HAP-1 (cell line): ENCODE results near the gene TOLLIP.
"Not testable (repeated sequence)": the region's sequence is repeated elsewhere in the genome, so short reads cannot be mapped to it uniquely, and the experiment has no call there.

Experiments
- DNase-seq, 2 experiments: peaks; one replicate each; pipeline ENCODE4 v3.0.0-alpha.2; 2016 to 2020; ENCODE audit warnings: low spot score in 2 of 2
- H3K27me3 ChIP-seq: fragments of 250-450 bp; sonication (Bioruptor Pico); 2 replicates; pipeline ENCODE4 v1.5.1; 2020; ENCODE audit warnings: low read depth, mild to moderate bottlenecking, moderate library complexity
- H3K36me3 ChIP-seq: fragments of 250-450 bp; sonication (Bioruptor Pico); replicated peaks from 2 replicates; pipeline ENCODE4 v1.5.1; 2020; ENCODE audit warnings: mild to moderate bottlenecking
- H3K4me1 ChIP-seq: fragments of 250-450 bp; sonication (Bioruptor Pico); 2 replicates; pipeline ENCODE4 v1.5.1; 2020; ENCODE audit warnings: mild to moderate bottlenecking
- H3K4me3 ChIP-seq: fragments of 250-450 bp; sonication (Bioruptor Pico); 2 replicates; pipeline ENCODE4 v1.5.1; 2020; ENCODE audit warnings: mild to moderate bottlenecking, moderate library complexity
- H3K9me3 ChIP-seq: fragments of 250-450 bp; sonication (Bioruptor Pico); 2 replicates; pipeline ENCODE4 v1.5.1; 2020; ENCODE audit warnings: mild to moderate bottlenecking, moderate library complexity
- in situ Hi-C: fragments of 300-500 bp; cut with MboI; formaldehyde crosslinking; loops from 3 replicates; pipeline ENCODE4 v1.14.3; 2020; ENCODE audit warnings: low sequenced_read_pairs, inconsistent platforms, mixed read lengths

Gene TOLLIP

DNA sequence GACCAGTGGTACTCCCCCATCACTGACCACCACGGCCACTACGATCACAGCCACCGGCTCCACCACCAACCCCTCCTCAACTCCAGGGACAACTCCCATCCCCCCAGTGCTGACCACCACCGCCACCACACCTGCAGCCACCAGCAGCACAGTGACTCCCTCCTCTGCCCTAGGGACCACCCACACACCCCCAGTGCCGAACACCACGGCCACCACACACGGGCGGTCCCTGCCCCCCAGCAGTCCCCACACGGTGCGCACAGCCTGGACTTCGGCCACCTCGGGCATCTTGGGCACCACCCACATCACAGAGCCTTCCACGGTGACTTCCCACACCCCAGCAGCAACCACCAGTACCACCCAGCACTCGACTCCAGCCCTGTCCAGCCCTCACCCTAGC is 62.4 kb downstream of the TOLLIP start:
- in situ Hi-C loops = not testable (repeated sequence)

DNA sequence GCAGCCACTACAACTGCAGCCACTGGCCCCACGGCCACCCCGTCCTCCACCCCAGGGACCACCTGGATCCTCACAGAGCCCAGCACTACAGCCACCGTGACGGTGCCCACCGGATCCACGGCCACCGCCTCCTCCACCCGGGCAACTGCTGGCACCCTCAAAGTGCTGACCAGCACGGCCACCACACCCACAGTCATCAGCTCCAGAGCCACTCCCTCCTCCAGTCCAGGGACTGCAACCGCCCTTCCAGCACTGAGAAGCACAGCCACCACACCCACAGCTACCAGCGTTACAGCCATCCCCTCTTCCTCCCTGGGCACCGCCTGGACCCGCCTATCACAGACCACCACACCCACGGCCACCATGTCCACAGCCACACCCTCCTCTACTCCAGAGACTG is 63.1 kb downstream of the TOLLIP start:
- H3K9me3 ChIP-seq = not testable (repeated sequence)

More for the DNA sequence above, 62.4 kb downstream of the TOLLIP start:
- H3K36me3 ChIP-seq, H3K9me3 ChIP-seq, DNase-seq, H3K4me3 ChIP-seq, H3K4me1 ChIP-seq, H3K27me3 ChIP-seq: not testable (repeated sequence)

DNA sequence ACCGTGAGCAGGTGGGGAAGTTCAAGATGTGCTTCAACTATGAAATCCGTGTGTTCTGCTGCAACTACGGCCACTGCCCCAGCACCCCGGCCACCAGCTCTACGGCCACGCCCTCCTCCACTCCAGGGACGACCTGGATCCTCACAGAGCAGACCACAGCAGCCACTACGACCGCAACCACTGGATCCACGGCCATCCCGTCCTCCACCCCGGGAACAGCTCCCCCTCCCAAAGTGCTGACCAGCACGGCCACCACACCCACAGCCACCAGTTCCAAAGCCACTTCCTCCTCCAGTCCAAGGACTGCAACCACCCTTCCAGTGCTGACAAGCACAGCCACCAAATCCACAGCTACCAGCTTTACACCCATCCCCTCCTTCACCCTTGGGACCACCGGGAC is 63.7 kb downstream of the TOLLIP start:
- H3K4me3 ChIP-seq, H3K4me1 ChIP-seq, in situ Hi-C loops, H3K27me3 ChIP-seq, DNase-seq, H3K9me3 ChIP-seq, H3K36me3 ChIP-seq: not testable (repeated sequence)

More for the DNA sequence above, 63.1 kb downstream of the TOLLIP start:
- H3K4me3 ChIP-seq, H3K36me3 ChIP-seq, H3K4me1 ChIP-seq, DNase-seq, H3K27me3 ChIP-seq, in situ Hi-C loops: not testable (repeated sequence)

DNA sequence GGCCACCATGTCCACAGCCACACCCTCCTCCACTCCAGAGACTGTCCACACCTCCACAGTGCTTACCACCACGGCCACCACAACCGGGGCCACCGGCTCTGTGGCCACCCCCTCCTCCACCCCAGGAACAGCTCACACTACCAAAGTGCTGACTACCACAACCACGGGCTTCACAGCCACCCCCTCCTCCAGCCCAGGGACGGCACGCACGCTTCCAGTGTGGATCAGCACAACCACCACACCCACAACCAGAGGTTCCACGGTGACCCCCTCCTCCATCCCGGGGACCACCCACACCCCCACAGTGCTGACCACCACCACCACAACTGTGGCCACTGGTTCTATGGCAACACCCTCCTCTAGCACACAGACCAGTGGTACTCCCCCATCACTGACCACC is 64.9 kb downstream of the TOLLIP start:
- H3K36me3 ChIP-seq, in situ Hi-C loops: not testable (repeated sequence)

DNA sequence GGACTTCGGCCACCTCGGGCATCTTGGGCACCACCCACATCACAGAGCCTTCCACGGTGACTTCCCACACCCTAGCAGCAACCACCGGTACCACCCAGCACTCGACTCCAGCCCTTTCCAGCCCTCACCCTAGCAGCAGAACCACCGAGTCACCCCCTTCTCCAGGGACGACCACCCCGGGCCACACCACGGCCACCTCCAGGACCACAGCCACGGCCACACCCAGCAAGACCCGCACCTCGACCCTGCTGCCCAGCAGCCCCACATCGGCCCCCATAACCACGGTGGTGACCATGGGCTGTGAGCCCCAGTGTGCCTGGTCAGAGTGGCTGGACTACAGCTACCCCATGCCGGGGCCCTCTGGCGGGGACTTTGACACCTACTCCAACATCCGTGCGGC is 65.9 kb downstream of the TOLLIP start:
- H3K36me3 ChIP-seq, H3K27me3 ChIP-seq, DNase-seq, H3K4me1 ChIP-seq, H3K9me3 ChIP-seq, in situ Hi-C loops, H3K4me3 ChIP-seq: not testable (repeated sequence)

More for the DNA sequence above, 64.9 kb downstream of the TOLLIP start:
- not testable (repeated sequence) for H3K4me1 ChIP-seq, DNase-seq, H3K4me3 ChIP-seq, H3K9me3 ChIP-seq, H3K27me3 ChIP-seq

DNA sequence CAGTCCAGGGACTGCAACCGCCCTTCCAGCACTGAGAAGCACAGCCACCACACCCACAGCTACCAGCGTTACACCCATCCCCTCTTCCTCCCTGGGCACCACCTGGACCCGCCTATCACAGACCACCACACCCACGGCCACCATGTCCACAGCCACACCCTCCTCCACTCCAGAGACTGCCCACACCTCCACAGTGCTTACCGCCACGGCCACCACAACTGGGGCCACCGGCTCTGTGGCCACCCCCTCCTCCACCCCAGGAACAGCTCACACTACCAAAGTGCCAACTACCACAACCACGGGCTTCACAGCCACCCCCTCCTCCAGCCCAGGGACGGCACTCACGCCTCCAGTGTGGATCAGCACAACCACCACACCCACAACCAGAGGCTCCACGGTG is 66.7 kb downstream of the TOLLIP start:
- H3K36me3 ChIP-seq, H3K27me3 ChIP-seq, H3K4me3 ChIP-seq, H3K9me3 ChIP-seq, in situ Hi-C loops, DNase-seq, H3K4me1 ChIP-seq: not testable (repeated sequence)

DNA sequence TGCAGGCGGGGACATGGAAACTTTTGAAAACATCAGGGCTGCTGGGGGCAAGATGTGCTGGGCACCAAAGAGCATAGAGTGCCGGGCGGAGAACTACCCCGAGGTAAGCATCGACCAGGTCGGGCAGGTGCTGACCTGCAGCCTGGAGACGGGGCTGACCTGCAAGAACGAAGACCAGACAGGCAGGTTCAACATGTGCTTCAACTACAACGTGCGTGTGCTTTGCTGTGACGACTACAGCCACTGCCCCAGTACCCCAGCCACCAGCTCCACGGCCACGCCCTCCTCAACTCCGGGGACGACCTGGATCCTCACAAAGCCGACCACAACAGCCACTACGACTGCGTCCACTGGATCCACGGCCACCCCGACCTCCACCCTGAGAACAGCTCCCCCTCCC is 67.1 kb downstream of the TOLLIP start:
- no peaks in the 10 kb centered on the region for H3K36me3 ChIP-seq
- no peak overlapping the region for H3K4me3 ChIP-seq
- in situ Hi-C loops = no loop called here
- no peaks in the 10 kb centered on the region for H3K9me3 ChIP-seq
- no peak for DNase-seq
- no peaks in the 10 kb centered on the region for H3K27me3 ChIP-seq
- H3K4me1 ChIP-seq = no peaks in the 10 kb centered on the region

DNA sequence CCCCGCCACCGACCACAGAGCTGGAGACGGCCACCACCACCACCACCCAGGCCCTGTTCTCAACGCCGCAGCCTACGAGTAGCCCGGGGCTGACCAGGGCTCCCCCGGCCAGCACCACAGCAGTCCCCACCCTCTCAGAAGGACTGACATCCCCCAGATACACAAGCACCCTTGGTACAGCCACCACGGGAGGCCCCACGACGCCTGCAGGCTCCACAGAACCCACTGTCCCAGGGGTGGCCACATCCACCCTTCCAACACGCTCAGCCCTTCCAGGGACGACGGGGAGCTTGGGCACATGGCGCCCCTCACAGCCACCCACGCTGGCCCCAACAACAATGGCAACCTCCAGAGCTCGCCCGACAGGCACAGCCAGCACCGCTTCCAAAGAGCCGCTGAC is 67.7 kb downstream of the TOLLIP start:
- Histone ChIP-seq H3K9me3 (no peaks in the 10 kb centered on the region), H3K36me3 (no peaks in the 10 kb centered on the region), H3K4me1 (no peaks in the 10 kb centered on the region), H3K27me3 (no peaks in the 10 kb centered on the region), H3K4me3 (no peak overlapping the region)
- in situ Hi-C loops = no loop called here
- DNase-seq = no peak

DNA sequence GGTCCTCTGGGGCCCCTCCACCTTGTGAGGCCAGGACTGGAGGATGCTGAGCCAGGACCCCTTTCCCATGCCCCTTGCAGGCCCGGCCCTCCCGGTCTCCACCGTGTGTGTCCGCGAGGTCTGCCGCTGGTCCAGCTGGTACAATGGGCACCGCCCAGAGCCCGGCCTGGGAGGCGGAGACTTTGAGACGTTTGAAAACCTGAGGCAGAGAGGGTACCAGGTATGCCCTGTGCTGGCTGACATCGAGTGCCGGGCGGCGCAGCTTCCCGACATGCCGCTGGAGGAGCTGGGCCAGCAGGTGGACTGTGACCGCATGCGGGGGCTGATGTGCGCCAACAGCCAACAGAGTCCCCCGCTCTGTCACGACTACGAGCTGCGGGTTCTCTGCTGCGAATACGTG is 68.7 kb downstream of the TOLLIP start:
- DNase-seq = no peak
- H3K4me3 ChIP-seq = no peak overlapping the region
- no peaks in the 10 kb centered on the region for H3K36me3 ChIP-seq
- no peaks in the 10 kb centered on the region for H3K9me3 ChIP-seq
- in situ Hi-C loops = no loop called here
- H3K27me3 ChIP-seq = no peaks in the 10 kb centered on the region
- no peaks in the 10 kb centered on the region for H3K4me1 ChIP-seq

DNA sequence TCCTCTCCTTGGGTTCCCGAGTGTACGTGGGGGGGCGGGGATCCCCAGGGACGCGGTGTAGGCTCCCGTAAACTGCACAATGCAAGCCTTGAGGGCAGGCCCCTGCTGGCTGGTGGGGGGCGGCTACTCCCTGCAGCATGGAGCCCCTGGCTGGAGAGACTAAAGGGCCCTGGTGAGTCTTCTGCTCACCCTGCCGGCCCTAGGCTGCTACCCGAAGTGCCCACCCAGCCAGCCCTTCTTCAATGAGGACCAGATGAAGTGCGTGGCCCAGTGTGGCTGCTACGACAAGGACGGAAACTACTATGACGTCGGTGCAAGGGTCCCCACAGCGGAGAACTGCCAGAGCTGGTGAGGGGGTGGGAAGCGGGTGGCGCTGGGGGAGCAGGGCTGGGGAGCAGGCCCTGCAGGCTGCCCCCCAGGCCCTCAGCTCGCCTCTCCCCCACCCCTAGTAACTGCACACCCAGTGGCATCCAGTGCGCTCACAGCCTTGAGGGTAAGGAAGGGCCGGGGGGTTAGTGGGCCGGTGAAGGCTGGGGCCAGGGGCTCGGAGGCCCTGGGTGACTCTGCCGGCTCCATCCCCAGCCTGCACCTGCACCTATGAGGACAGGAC is 69.7 kb downstream of the TOLLIP start:
- Histone ChIP-seq H3K4me3 (no peak overlapping the region), H3K36me3 (no peaks in the 10 kb centered on the region), H3K9me3 (no peaks in the 10 kb centered on the region), H3K4me1 (no peaks in the 10 kb centered on the region), H3K27me3 (no peaks in the 10 kb centered on the region)
- in situ Hi-C loops = no loop called here
- DNase-seq = no peak

DNA sequence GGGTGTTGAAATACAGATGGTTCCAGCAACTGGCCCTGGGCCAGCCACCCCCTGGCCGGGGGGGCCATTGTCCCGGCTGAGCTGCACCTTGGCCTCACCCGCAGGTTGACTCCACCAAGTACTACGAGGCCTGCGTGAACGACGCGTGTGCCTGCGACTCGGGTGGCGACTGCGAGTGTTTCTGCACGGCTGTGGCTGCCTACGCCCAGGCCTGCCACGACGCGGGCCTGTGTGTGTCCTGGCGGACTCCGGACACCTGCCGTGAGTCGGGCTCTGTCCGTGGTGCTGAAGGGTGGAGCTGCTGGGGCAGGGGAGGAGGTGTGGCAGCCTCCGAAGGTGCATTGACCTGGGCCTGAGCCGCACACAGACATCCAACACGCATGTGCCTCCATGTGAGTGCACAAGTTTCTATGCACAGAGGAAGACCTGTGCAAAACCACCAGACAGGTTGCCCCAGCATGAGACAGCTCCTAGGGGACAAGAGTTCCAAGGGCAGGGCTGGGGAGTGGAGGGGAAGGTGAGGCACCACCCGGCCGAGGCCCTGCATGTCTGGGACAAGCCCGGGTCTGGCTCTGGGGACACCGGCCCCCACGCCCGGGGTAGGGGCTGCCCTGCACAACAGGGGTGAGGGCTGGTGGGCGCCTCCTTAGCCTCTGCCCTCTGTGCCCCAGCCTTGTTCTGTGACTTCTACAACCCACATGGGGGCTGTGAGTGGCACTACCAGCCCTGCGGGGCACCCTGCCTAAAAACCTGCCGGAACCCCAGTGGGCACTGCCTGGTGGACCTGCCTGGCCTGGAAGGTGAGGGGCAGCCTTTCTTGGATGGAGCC is 70.5 kb downstream of the TOLLIP start:
- Histone ChIP-seq H3K27me3 (no peaks in the 10 kb centered on the region), H3K9me3 (no peaks in the 10 kb centered on the region), H3K4me3 (no peak overlapping the region), H3K36me3 (no peaks in the 10 kb centered on the region), H3K4me1 (no peaks in the 10 kb centered on the region)
- peak in 1 of 2 experiments; percentile 67 for DNase-seq
- in situ Hi-C loops = no loop called here

DNA sequence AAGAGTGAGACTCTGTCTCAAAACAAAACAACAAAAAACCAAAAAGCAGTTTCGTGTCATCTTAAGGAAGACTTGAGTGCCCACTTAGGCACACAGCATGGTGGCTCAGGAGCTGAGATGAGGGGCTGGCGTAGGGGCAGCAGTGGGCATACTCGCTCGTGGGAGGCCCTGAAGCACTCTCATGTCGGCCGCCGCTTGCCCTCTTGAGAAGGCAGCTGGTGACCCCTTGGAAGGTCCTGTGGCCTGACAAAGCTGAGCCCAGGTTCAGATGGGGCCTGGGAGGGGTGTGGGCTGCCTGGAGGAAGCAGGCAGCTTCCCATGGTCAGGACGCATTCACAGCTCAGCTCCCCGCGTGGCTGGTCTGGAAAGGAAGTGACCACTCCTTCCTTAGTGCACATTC is 71.6 kb downstream of the TOLLIP start:
- Histone ChIP-seq H3K4me3 (no peak overlapping the region), H3K4me1 (no peaks in the 10 kb centered on the region), H3K27me3 (no peaks in the 10 kb centered on the region), H3K36me3 (no peaks in the 10 kb centered on the region), H3K9me3 (no peaks in the 10 kb centered on the region)
- in situ Hi-C loops = no loop called here
- DNase-seq = no peak

DNA sequence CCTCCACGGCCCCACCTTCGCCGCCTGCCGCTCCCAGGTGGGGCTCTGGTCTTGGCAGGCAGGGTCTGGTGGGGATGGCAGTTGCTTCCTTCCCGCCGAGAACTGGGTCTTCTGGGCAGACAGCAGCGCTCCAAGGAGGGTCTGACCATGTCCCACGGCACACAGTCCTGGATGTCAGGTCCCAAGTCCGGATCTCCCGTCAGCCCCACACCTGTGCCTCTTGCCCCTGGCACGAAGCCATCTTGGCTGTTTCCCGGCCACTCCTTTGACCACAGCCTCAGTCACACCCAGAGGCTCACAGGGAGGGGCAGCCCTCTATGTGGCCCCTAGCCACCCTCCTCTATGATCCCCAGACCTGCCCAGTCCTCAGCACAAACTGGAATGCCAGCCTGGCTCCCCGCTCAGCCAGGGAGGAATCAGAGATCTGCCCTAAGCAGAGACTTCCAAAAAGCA is 72.3 kb downstream of the TOLLIP start:
- no peaks in the 10 kb centered on the region for H3K9me3 ChIP-seq
- no peaks in the 10 kb centered on the region for H3K36me3 ChIP-seq
- H3K27me3 ChIP-seq = no peaks in the 10 kb centered on the region
- no peak overlapping the region for H3K4me3 ChIP-seq
- in situ Hi-C loops = no loop called here
- H3K4me1 ChIP-seq = no peaks in the 10 kb centered on the region
- no peak for DNase-seq

DNA sequence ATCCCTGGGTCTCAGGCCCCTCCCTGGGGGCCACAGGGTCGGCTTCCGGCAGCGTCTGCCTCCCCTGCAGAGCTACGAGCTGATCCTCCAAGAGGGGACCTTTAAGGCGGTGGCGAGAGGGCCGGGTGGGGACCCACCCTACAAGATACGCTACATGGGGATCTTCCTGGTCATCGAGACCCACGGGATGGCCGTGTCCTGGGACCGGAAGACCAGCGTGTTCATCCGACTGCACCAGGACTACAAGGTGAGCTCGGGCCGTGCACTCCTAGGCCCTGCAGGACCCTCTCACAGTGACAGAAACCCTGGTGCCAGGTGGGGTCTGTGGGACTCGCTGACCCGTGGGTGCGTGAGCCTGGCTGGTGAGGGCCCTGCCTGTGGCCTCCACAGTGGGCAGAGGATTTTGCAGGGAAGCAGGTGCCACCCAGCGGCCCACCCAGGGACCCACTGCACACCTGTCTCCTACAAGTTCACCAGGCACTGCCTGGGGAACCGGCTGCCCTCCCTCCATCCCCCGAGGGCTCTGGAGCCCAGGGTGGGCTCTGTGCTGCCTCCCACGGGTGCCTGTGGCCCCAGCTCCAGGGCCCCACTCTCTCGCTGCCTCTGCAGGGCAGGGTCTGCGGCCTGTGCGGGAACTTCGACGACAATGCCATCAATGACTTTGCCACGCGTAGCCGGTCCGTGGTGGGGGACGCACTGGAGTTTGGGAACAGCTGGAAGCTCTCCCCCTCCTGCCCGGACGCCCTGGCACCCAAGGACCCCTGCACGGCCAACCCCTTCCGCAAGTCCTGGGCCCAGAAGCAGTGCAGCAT is 72.9 kb downstream of the TOLLIP start:
- Histone ChIP-seq H3K9me3 (no peaks in the 10 kb centered on the region), H3K4me3 (no peak overlapping the region), H3K4me1 (no peaks in the 10 kb centered on the region), H3K27me3 (no peaks in the 10 kb centered on the region), H3K36me3 (no peaks in the 10 kb centered on the region)
- in situ Hi-C loops = no loop called here
- no peak for DNase-seq
